ENCODE measurements around the gene RRAS2. TPM values are rescaled to one million over a fixed set of nuclear protein-coding genes. Genes with fewer than 3 reads are reported as not detected.

The RRAS2 gene
- total RNA-seq, 1 experiment from 2014 or later, result 128 TPM

DNA sequence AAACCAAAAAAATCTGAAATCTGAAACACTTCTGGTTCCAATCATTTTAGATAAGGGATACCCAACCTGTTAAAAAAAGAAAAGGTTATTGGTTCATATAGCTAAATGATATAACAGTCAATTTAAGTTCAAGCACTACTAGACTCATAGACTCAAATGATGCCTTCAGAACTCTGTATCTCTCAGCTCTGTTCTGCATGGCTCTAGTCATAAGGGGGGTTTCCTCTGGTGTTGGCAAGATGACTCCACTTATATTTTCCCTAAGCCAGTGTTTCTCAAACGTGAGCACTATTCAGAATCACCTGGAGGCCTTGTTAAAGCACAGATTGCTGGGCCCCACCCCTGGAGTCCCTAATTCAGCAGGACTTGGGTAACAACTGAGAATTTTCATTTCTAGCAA, 11.5 kb upstream of the RRAS2 start:
- no peak overlapping the region for H3K27ac Mint-ChIP-seq (ENCODE audit: low read depth, unreplicated experiment)
- DNase-seq (ENCODE audit: unreplicated experiment), result no peak
- H3K27me3 Mint-ChIP-seq (ENCODE audit: insufficient read depth, unreplicated experiment), result no peaks in the 10 kb centered on the region
- peaks cover 16% of the 10 kb centered on the region for H3K4me1 Mint-ChIP-seq (ENCODE audit: insufficient read depth, unreplicated experiment)
- no peaks in the 10 kb centered on the region for H3K36me3 Mint-ChIP-seq (ENCODE audit: insufficient read depth, unreplicated experiment)
- TF ChIP-seq, protein P1, sequence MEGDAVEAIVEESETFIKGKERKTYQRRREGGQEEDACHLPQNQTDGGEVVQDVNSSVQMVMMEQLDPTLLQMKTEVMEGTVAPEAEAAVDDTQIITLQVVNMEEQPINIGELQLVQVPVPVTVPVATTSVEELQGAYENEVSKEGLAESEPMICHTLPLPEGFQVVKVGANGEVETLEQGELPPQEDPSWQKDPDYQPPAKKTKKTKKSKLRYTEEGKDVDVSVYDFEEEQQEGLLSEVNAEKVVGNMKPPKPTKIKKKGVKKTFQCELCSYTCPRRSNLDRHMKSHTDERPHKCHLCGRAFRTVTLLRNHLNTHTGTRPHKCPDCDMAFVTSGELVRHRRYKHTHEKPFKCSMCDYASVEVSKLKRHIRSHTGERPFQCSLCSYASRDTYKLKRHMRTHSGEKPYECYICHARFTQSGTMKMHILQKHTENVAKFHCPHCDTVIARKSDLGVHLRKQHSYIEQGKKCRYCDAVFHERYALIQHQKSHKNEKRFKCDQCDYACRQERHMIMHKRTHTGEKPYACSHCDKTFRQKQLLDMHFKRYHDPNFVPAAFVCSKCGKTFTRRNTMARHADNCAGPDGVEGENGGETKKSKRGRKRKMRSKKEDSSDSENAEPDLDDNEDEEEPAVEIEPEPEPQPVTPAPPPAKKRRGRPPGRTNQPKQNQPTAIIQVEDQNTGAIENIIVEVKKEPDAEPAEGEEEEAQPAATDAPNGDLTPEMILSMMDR (IDR thresholded peaks at IDR 0.05; ENCODE audit: unreplicated experiment), result no peak
- intact Hi-C loops (cut with micrococcal nuclease), result no loop called here
- POLR2A ChIA-PET, result no interaction called here
- CTCF ChIA-PET, result interaction anchor here (0.6 kb wide), 1 partner anchor 49 kb away, joined by 3 read pairs; no protein-coding TSS in a partner anchor
- no peak overlapping the region for H3K4me3 Mint-ChIP-seq (ENCODE audit: unreplicated experiment)
- BruUV-seq (replicated peaks), result no TSS peak
- H3K9me3 Mint-ChIP-seq (ENCODE audit: unreplicated experiment), result no peaks in the 10 kb centered on the region

DNA sequence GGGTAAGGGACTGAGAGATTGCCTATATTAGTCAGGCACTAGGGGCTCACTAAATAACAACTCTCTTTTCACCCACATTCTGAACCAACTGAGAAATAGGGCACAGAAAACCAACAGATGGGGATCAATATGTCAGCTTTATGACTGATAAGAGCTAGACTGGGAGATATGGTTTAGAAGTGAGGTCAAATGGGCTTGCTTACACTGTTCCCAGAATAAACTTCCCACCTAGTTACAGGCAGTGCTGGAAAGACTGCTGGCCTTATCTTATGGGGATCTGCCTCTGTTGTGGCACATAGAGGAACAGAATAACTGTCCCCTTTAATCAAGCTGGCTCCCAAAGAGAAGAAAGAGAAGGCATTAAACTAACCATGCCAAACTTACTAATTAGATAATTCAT, 10.6 kb upstream of the RRAS2 start:
- TF ChIP-seq, protein P1 (IDR thresholded peaks at IDR 0.05; ENCODE audit: unreplicated experiment), result no peak
- no peaks in the 10 kb centered on the region for H3K36me3 Mint-ChIP-seq (ENCODE audit: insufficient read depth, unreplicated experiment)
- no peaks in the 10 kb centered on the region for H3K27me3 Mint-ChIP-seq (ENCODE audit: insufficient read depth, unreplicated experiment)
- ChIA-PET POLR2A (interaction anchor here (0.8 to 0.9 kb wide), 2 partner anchors 10 to 11 kb away, joined by 3 read pairs; no protein-coding TSS in a partner anchor), CTCF (interaction anchor here (0.6 to 1.1 kb wide), 2 partner anchors 40 to 84 kb away, joined by 3 to 4 read pairs; no protein-coding TSS in a partner anchor)
- intact Hi-C loops (cut with micrococcal nuclease), result no loop called here
- H3K9me3 Mint-ChIP-seq (ENCODE audit: unreplicated experiment), result no peaks in the 10 kb centered on the region
- H3K4me3 Mint-ChIP-seq (ENCODE audit: unreplicated experiment), result no peak overlapping the region
- no peak overlapping the region for H3K27ac Mint-ChIP-seq (ENCODE audit: low read depth, unreplicated experiment)
- no peak for DNase-seq (ENCODE audit: unreplicated experiment)
- H3K4me1 Mint-ChIP-seq (ENCODE audit: insufficient read depth, unreplicated experiment), result peaks cover 7% of the 10 kb centered on the region
- BruUV-seq (replicated peaks), result no TSS peak

DNA sequence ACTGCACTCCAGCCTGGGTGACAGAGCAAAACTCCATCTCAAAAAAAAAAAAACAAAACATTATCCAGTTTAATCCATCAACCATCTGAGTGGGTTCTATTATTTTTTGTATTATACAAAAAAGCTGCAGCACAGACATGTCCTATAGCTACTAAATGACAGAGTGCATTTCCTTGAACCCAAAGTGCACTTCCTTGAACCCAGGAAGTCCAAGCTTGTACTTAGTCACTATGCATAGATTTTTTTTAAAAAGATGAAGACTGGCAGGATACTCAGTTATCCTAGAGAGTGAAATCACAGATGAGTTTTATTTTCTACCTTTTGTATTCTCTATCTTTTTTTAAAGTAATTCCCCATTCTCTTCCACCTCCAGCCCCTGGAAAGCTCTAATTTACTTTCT, 8.0 kb upstream of the RRAS2 start:
- intact Hi-C loops (cut with micrococcal nuclease), result no loop called here
- no peaks in the 10 kb centered on the region for H3K27me3 Mint-ChIP-seq (ENCODE audit: insufficient read depth, unreplicated experiment)
- no TSS peak for BruUV-seq (replicated peaks)
- no peaks in the 10 kb centered on the region for H3K36me3 Mint-ChIP-seq (ENCODE audit: insufficient read depth, unreplicated experiment)
- TF ChIP-seq, protein P1 (IDR thresholded peaks at IDR 0.05; ENCODE audit: unreplicated experiment), result no peak
- ChIA-PET CTCF (interaction anchor here (0.8 to 1.3 kb wide), 2 partner anchors 14 to 47 kb away, joined by 3 to 5 read pairs; no protein-coding TSS in a partner anchor), POLR2A (interaction anchor here (0.6 kb wide), 1 partner anchor 82 kb away, joined by 4 read pairs; no protein-coding TSS in a partner anchor)
- H3K4me3 Mint-ChIP-seq (ENCODE audit: unreplicated experiment), result no peak overlapping the region
- H3K9me3 Mint-ChIP-seq (ENCODE audit: unreplicated experiment), result no peaks in the 10 kb centered on the region
- no peak overlapping the region for H3K27ac Mint-ChIP-seq (ENCODE audit: low read depth, unreplicated experiment)
- no peak for DNase-seq (ENCODE audit: unreplicated experiment)
- peaks cover 7% of the 10 kb centered on the region for H3K4me1 Mint-ChIP-seq (ENCODE audit: insufficient read depth, unreplicated experiment)

DNA sequence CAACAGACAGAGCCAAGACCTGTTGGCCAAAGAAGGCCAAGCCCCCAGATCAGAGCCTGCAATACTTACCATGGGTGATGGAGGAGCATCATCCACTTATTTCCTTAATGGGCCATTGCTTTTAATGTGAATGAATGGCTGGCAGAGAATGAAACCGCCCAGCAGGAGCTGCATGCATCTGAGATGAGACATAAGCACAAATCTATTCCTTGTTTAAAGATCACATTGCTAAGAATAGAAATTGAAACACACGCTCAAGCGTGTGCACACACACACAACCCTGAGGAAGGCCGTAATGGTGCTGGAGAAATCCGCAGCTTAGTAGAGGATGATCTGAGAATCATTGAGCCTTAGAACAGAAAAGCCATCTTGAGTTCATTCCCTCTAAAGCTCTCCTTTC, 5.3 kb upstream of the RRAS2 start:
- Mint-ChIP-seq H3K27me3 (ENCODE audit: insufficient read depth, unreplicated experiment) (no peaks in the 10 kb centered on the region), H3K36me3 (ENCODE audit: insufficient read depth, unreplicated experiment) (peaks cover 9% of the 10 kb centered on the region), H3K27ac (ENCODE audit: low read depth, unreplicated experiment) (no peak overlapping the region), H3K9me3 (ENCODE audit: unreplicated experiment) (no peaks in the 10 kb centered on the region), H3K4me1 (ENCODE audit: insufficient read depth, unreplicated experiment) (peaks cover 11% of the 10 kb centered on the region), H3K4me3 (ENCODE audit: unreplicated experiment) (no peak overlapping the region)
- intact Hi-C loops (cut with micrococcal nuclease), result no loop called here
- TF ChIP-seq, protein P1 (IDR thresholded peaks at IDR 0.05; ENCODE audit: unreplicated experiment), result no peak
- BruUV-seq (replicated peaks), result no TSS peak
- ChIA-PET CTCF (interaction anchor here (0.6 to 1.0 kb wide), 2 partner anchors 59 to 251 kb away, joined by 3 read pairs; no protein-coding TSS in a partner anchor), POLR2A (interaction anchor here (1.8 kb wide), 1 partner anchor 12 kb away, joined by 4 read pairs; no protein-coding TSS in a partner anchor)
- no peak for DNase-seq (ENCODE audit: unreplicated experiment)
